Neural progenitor cell (in vitro differentiated cells): ENCODE data around the gene NUDT6.

ENCODE experiments used
- EZH2phosphoT487 ChIP-seq: fragments of 200-600 bp; sonication (generic); IDR thresholded peaks from 2 replicates; pipeline ENCODE4 v1.6.1; 2017; ENCODE audit warnings: antibody characterized with exemption
- TF ChIP-seq, protein P1 (sequence below): fragments of 200-600 bp; sonication (generic); IDR thresholded peaks from 2 replicates; pipeline ENCODE4 v1.5.1; 2017; ENCODE audit warnings: antibody characterized with exemption, mild to moderate bottlenecking

DNA sequence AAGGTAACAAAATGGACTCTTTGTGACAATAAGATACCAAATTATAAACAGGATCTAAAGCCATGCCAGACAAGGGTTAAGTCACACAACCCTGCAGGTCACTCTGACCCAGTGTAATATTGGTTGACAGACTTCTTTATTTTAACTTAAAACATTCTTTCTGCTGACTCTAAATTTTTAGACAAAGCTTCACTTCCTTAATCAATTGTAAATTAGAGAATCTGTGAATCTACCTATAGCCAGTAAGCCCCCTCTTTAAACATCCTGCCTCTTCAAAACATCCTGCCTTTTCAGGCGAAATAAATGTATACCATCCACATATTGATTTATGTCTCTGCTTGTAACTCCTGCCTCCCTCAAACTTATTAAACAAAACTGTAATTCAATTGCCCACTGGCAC, 14.2 kb downstream of the NUDT6 start:
- TF ChIP-seq, protein P1, sequence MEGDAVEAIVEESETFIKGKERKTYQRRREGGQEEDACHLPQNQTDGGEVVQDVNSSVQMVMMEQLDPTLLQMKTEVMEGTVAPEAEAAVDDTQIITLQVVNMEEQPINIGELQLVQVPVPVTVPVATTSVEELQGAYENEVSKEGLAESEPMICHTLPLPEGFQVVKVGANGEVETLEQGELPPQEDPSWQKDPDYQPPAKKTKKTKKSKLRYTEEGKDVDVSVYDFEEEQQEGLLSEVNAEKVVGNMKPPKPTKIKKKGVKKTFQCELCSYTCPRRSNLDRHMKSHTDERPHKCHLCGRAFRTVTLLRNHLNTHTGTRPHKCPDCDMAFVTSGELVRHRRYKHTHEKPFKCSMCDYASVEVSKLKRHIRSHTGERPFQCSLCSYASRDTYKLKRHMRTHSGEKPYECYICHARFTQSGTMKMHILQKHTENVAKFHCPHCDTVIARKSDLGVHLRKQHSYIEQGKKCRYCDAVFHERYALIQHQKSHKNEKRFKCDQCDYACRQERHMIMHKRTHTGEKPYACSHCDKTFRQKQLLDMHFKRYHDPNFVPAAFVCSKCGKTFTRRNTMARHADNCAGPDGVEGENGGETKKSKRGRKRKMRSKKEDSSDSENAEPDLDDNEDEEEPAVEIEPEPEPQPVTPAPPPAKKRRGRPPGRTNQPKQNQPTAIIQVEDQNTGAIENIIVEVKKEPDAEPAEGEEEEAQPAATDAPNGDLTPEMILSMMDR: no peak
- TF ChIP-seq EZH2phosphoT487: no peak
